H1 (cell line): ENCODE measurements around the gene BAIAP2. TPM values are rescaled to one million over a fixed set of nuclear protein-coding genes. Genes with fewer than 3 reads are reported as not detected.
A peak's percentile ranks its signal among the peaks of the same experiment; 100 is the strongest.

Experiments used
- CTCF ChIA-PET: fragments of 300-600 bp; sonication (Branson Sonifier 250); formaldehyde crosslinking; loops from one replicate; lab custom pipeline; 2021; ENCODE audit not compliant: partially characterized antibody; lab: Charles Lee
- POLR2A ChIA-PET: fragments of 300-600 bp; sonication (Branson Sonifier 250); formaldehyde crosslinking; loops from one replicate; lab custom pipeline; 2021; ENCODE audit warnings: inconsistent platforms; ENCODE audit not compliant: partially characterized antibody; lab: Charles Lee
- DNase-seq, 2 experiments: peaks; one replicate each; pipeline versions ENCODE4 v3.0.0 to v3.0.0-alpha.2; 2010 to 2022; ENCODE audit warnings: low spot score in 2 of 2, low read depth in 1 of 2, mixed read lengths in 1 of 2
- FAIRE-seq: peaks from 2 replicates; lab custom pipeline; 2011; peaks lifted over from hg19 to GRCh38; lab: Jason Lieb, UNC
- H2AFZ ChIP-seq: 2 replicates; pipeline ENCODE4 v1.8.1; 2012; ENCODE audit warnings: low read length, inconsistent platforms
- H2AK5ac ChIP-seq: 2 replicates; pipeline ENCODE4 v1.6.1; 2013; ENCODE audit warnings: low read depth, low read length
- H2BK120ac ChIP-seq: replicated peaks from 2 replicates; pipeline ENCODE3; 2013; ENCODE audit warnings: low read depth, low read length, inconsistent platforms
- H2BK12ac ChIP-seq: 2 replicates; pipeline ENCODE4 v1.6.1; 2013; ENCODE audit warnings: low read depth, low read length
- H2BK15ac ChIP-seq: 2 replicates; pipeline ENCODE4 v1.6.1; 2013; ENCODE audit warnings: low read length
- H2BK20ac ChIP-seq: 2 replicates; pipeline ENCODE4 v1.6.1; 2013; ENCODE audit warnings: low read length
- H2BK5ac ChIP-seq: 2 replicates; pipeline ENCODE4 v1.6.1; 2013; ENCODE audit warnings: low read depth, low read length
- H3K14ac ChIP-seq: 2 replicates; pipeline ENCODE4 v1.6.1; 2013; ENCODE audit warnings: inconsistent platforms; ENCODE audit not compliant: insufficient read length
- H3K18ac ChIP-seq: 2 replicates; pipeline ENCODE4 v1.6.1; 2013; ENCODE audit warnings: low read length; ENCODE audit errors: extremely low read depth
- H3K23ac ChIP-seq: 2 replicates; pipeline ENCODE4 v1.6.1; 2013; ENCODE audit warnings: inconsistent platforms; ENCODE audit not compliant: insufficient read length
- H3K23me2 ChIP-seq: 2 replicates; pipeline ENCODE4 v1.6.1; 2013; ENCODE audit warnings: low read depth, low read length
- H3K27ac ChIP-seq: 2 replicates; pipeline ENCODE4 v1.6.1; 2011; ENCODE audit warnings: low read depth, low read length, inconsistent platforms
- H3K27me3 ChIP-seq, 4 experiments: replicated peaks in 1 of 4; 1 replicate in 1 of 4; 2 replicates in 3 of 4; pipeline versions ENCODE4 v1.6.1 to v1.8.1; 2011 to 2013; ENCODE audit warnings: low read length in 3 of 4, mild to moderate bottlenecking in 3 of 4, inconsistent platforms in 2 of 4, mixed read lengths in 2 of 4, moderate library complexity in 1 of 4; ENCODE audit not compliant: control insufficient read depth in 3 of 4, insufficient read depth in 3 of 4; ENCODE audit errors: extremely low read depth in 1 of 4
- H3K36me3 ChIP-seq, 4 experiments: 2 replicates each; pipeline versions ENCODE4 v1.6.1 to v1.8.1; 2011 to 2013; ENCODE audit warnings: mild to moderate bottlenecking in 4 of 4, low read length in 3 of 4, moderate library complexity in 2 of 4, control low read depth in 1 of 4, inconsistent platforms in 1 of 4; ENCODE audit not compliant: insufficient read depth in 4 of 4, control insufficient read depth in 2 of 4
- H3K4ac ChIP-seq: replicated peaks from 2 replicates; pipeline ENCODE3; 2013; ENCODE audit warnings: low read length, low read depth, mixed read lengths, inconsistent platforms; ENCODE audit not compliant: insufficient read length
- H3K4me1 ChIP-seq, 4 experiments: replicated peaks in 1 of 4; 1 replicate in 1 of 4; 2 replicates in 3 of 4; pipeline versions ENCODE4 v1.6.1 to v1.8.1; 2011 to 2013; ENCODE audit warnings: low read length in 3 of 4, inconsistent platforms in 2 of 4, mixed read lengths in 1 of 4; ENCODE audit not compliant: insufficient read depth in 4 of 4, control insufficient read depth in 3 of 4
- H3K4me2 ChIP-seq, 2 experiments: 2 replicates each; pipeline versions ENCODE4 v1.6.1 to v1.8.1; 2011 to 2013; ENCODE audit warnings: low read depth in 2 of 2, low read length in 2 of 2, control low read depth in 1 of 2, inconsistent platforms in 1 of 2, mild to moderate bottlenecking in 1 of 2; ENCODE audit not compliant: insufficient read depth in 1 of 2
- H3K4me3 ChIP-seq, 4 experiments: fragments of 200-600, 300-600 bp in 1 of 4; sonication (generic), shearing (Covaris generic), sonication (Bioruptor Twin) in 1 of 4; 2 replicates each; pipeline versions ENCODE4 v1.5.1 to v1.8.1; 2011 to 2016; ENCODE audit warnings: low read length in 4 of 4, low read depth in 3 of 4, control low read depth in 2 of 4, inconsistent platforms in 2 of 4, mild to moderate bottlenecking in 2 of 4, mixed read lengths in 1 of 4, moderate library complexity in 1 of 4; ENCODE audit not compliant: insufficient read depth in 2 of 4; ENCODE audit errors: extremely low read depth in 1 of 4
- H3K56ac ChIP-seq: replicated peaks from 2 replicates; pipeline ENCODE3; 2013; ENCODE audit warnings: low read depth, mild to moderate bottlenecking, mixed read lengths, low read length, inconsistent platforms; ENCODE audit not compliant: insufficient read length
- H3K79me1 ChIP-seq: 2 replicates; pipeline ENCODE4 v1.6.1; 2013; ENCODE audit warnings: low read depth, low read length, control low read depth
- H3K79me2 ChIP-seq, 2 experiments: 2 replicates each; pipeline versions ENCODE4 v1.6.1 to v1.8.1; 2012 to 2013; ENCODE audit warnings: low read length in 2 of 2, mild to moderate bottlenecking in 2 of 2, inconsistent platforms in 1 of 2; ENCODE audit not compliant: insufficient read depth in 2 of 2, control insufficient read depth in 1 of 2
- H3K9ac ChIP-seq, 4 experiments: replicated peaks in 1 of 4; 1 replicate in 1 of 4; 2 replicates in 3 of 4; pipeline versions ENCODE4 v1.6.1 to v1.8.1; 2011 to 2013; ENCODE audit warnings: low read depth in 3 of 4, low read length in 3 of 4, control low read depth in 2 of 4, mild to moderate bottlenecking in 2 of 4, moderate library complexity in 2 of 4, inconsistent platforms in 1 of 4; ENCODE audit errors: extremely low read depth in 1 of 4
- H3K9me3 ChIP-seq, 2 experiments: 2 replicates each; pipeline versions ENCODE4 v1.6.1 to v1.8.1; 2012 to 2013; ENCODE audit warnings: mild to moderate bottlenecking in 2 of 2, moderate library complexity in 2 of 2, control low read depth in 1 of 2, inconsistent platforms in 1 of 2, low read depth in 1 of 2, low read length in 1 of 2, mixed read lengths in 1 of 2; ENCODE audit not compliant: insufficient read depth in 2 of 2
- H4K20me1 ChIP-seq, 2 experiments: replicated peaks in 1 of 2; 2 replicates each; pipeline versions ENCODE3 to v1.8.1; 2011 to 2013; ENCODE audit warnings: inconsistent platforms in 2 of 2, low read length in 2 of 2, mild to moderate bottlenecking in 1 of 2; ENCODE audit not compliant: insufficient read depth in 2 of 2, control insufficient read depth in 1 of 2
- H4K5ac ChIP-seq: 2 replicates; pipeline ENCODE4 v1.6.1; 2013; ENCODE audit warnings: low read length, low read depth, mixed read lengths, inconsistent platforms; ENCODE audit not compliant: insufficient read length
- H4K8ac ChIP-seq: 2 replicates; pipeline ENCODE4 v1.8.0; 2013; ENCODE audit warnings: mild to moderate bottlenecking, moderate library complexity, low read length, inconsistent platforms; ENCODE audit not compliant: insufficient read depth; ENCODE audit errors: extremely low read depth
- H4K91ac ChIP-seq: replicated peaks from 2 replicates; pipeline ENCODE3; 2013; ENCODE audit warnings: low read length, mixed read lengths, inconsistent platforms; ENCODE audit not compliant: insufficient read length
- BRCA1 ChIP-seq: IDR thresholded peaks from 2 replicates; pipeline ENCODE4 v1.6.1; 2012; ENCODE audit warnings: low read depth, low read length, improper control_type of control experiment
- EZH2 ChIP-seq: fragments of 200-600 bp; sonication (generic); IDR thresholded peaks from 2 replicates; pipeline ENCODE4 v1.7.1; 2012; ENCODE audit warnings: low read depth, mild to moderate bottlenecking, moderate library complexity, low read length, inconsistent platforms; ENCODE audit not compliant: severe bottlenecking
- KDM4A ChIP-seq: IDR thresholded peaks from one replicate; pipeline ENCODE4 v1.7.1; 2012; ENCODE audit warnings: low read depth, mild to moderate bottlenecking, moderate library complexity, low read length, inconsistent platforms; ENCODE audit not compliant: severe bottlenecking
- PHF8 ChIP-seq: fragments of 200-600 bp; sonication (generic); conservative IDR thresholded peaks from 2 replicates; pipeline ENCODE4 v1.7.1; 2012; ENCODE audit warnings: low read depth, mild to moderate bottlenecking, inconsistent platforms, low read length, moderate library complexity
- TBP ChIP-seq: IDR thresholded peaks from 2 replicates; pipeline ENCODE4 v1.6.1; 2011; ENCODE audit warnings: low read depth, low read length, improper control_type of control experiment
- WGBS, 2 experiments: shearing (Covaris generic) in 1 of 2; methylation state at CpG; one replicate each; pipeline versions ENCODE4 v1.1.6 to v1.1.7; 2013 to 2015; ENCODE audit warnings: low lambda C conversion rate in 2 of 2, mixed read lengths in 2 of 2, inconsistent platforms in 1 of 2, low coverage in 1 of 2, missing lambda C conversion rate in 1 of 2; ENCODE audit not compliant: insufficient replicate concordance in 2 of 2, insufficient coverage in 1 of 2, insufficient read length in 1 of 2; ENCODE audit errors: extremely low coverage in 1 of 2, missing lambda C conversion rate in 1 of 2; 5-methylcytosine and 5-hydroxymethylcytosine counted together
- polyA plus RNA-seq, 7 experiments: library from polyadenylated mRNA; depleted of rRNA in 3 of 7; stranded (reverse) in 5 of 7; unstranded in 2 of 7; fragments of >200 nt in 5 of 7; fragments of 200-250 nt in 2 of 7; gene quantifications; 1 replicate in 5 of 7; 2 replicates in 1 of 7; 4 replicates in 1 of 7; pipeline versions ENCODE4 v1.2.1 to v1.2.3, GENCODE V29; 2011 to 2013; ENCODE audit warnings: missing spikeins in 2 of 7, mixed read lengths in 2 of 7
- total RNA-seq: library from RNA; stranded (reverse); fragmentation: NEBNext Ultra II Directional; extraction: Animal tissue kit (Norgen Biotek cat#: 25700); gene quantifications from 2 replicates; pipeline ENCODE4 v1.2.1, GENCODE V29; 2021

Gene BAIAP2
- total and polyA plus RNA-seq, 2 of the 8 experiments (the other 6 are each of a cell fraction or from before 2014, with no cell fraction given): 10.0 to 22.8 TPM

DNA sequence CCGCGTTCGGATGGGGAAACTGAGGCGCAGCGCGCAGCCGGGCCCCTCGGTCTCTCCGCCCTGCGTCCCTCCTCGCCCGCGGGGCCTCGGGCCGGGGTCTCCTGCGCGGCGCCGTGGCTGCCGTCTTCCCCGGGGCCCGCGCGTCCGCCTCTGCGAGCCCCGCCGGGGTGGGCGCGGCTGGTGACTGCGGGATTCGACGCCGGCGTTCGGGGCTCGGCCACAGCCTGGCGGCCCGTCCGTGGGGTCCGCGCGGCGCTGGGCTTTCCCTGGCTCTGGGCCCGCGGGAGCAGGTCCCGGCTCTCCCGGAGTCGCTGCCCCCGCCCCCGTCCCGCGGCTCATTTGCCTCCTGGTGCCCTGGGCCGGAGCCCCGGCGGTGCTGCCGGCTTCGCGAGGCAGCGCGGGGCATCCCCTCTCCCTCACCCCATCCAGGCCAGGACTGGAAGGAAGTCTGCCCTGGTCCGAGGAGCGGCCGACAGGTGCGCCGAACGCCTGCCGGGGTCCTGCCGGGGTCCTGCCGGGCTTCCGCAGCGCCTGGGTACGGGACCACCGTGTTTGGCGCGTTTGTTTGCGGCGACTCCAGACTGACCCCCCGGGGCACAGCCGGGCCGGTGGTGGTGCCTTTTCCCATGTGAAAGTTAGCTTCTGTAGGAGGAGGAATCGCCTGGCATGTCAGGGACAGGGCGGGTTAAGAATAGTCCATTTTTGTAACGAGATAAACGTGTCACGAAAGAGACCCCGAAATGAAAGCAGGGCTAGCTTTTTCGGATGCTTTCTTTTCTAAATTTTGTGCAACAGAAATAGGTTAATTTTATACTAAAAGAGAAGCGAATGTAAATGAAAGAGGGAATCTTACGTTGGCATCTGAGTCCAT, 42.6 kb upstream of the BAIAP2 start:
- no peak for DNase-seq
- H4K8ac ChIP-seq: 0 out of 2 replicates have a peak overlapping the region, but pooled peaks have one; percentile 51
- peak overlapping the region; percentile 77 to 81 for H3K4me2 ChIP-seq
- no peak overlapping the region for H3K14ac ChIP-seq
- H2AFZ ChIP-seq: no peak overlapping the region; the same call in 1 of the 2 replicates
- ChIA-PET CTCF (interaction anchor here (1.0 to 1.2 kb wide), 5 partner anchors 27 to 110 kb away, joined by 3 read pairs; no protein-coding TSS in a partner anchor), POLR2A (interaction anchor here (0.7 to 2.1 kb wide), 5 partner anchors 10 to 1152 kb away, joined by 3 to 10 read pairs (median 3); no protein-coding TSS in a partner anchor)
- no peak overlapping the region for H3K23ac ChIP-seq
- peaks cover 0 to 5% (median 3%) of the 10 kb centered on the region in 4 experiments; a peak in 5 of 7 replicates for H3K4me1 ChIP-seq
- no peak overlapping the region for H4K91ac ChIP-seq
- no peak overlapping the region for H2BK120ac ChIP-seq
- no peak overlapping the region for H3K18ac ChIP-seq
- peak overlapping the region in 2 of 4 experiments; percentile 32 to 88; a peak in 4 of 7 replicates for H3K9ac ChIP-seq
- no peak overlapping the region for H4K5ac ChIP-seq
- H2BK20ac ChIP-seq: no peak overlapping the region
- no peak overlapping the region for H2BK15ac ChIP-seq
- no peak for FAIRE-seq
- peaks cover 4% of the 10 kb centered on the region; the same call in 1 of the 2 replicates for H3K79me1 ChIP-seq
- no peak overlapping the region for H3K4ac ChIP-seq
- no peak overlapping the region for H3K56ac ChIP-seq
- TF ChIP-seq EZH2 (peak; percentile 12), KDM4A (peak; percentile 92), TBP (0 out of 2 replicates have a peak, but pooled peaks have one; percentile 19), PHF8 (0 out of 2 replicates have a peak, but pooled peaks have one; percentile 30), BRCA1 (no peak)
- no peak overlapping the region for H2BK5ac ChIP-seq
- no peaks in the 10 kb centered on the region; a peak in 1 of 8 replicates for H3K36me3 ChIP-seq
- H3K27me3 ChIP-seq: peaks cover 0 to 7% (median 3%) of the 10 kb centered on the region in 4 experiments; a peak in 5 of 7 replicates
- H3K27ac ChIP-seq: no peak overlapping the region
- H2AK5ac ChIP-seq: no peak overlapping the region
- 13% methylated on average over 48 of the region's 90 CpGs; no CpG with 5 or more reads in 1 of the 2 experiments for WGBS, 2 experiments
- H3K9me3 ChIP-seq: no peaks in the 10 kb centered on the region
- H4K20me1 ChIP-seq: peaks cover 0 to 12% of the 10 kb centered on the region in 2 experiments
- peak overlapping the region; percentile 49 to 93 (median 70) for H3K4me3 ChIP-seq
- H3K23me2 ChIP-seq: peaks cover 5% of the 10 kb centered on the region; the same call in 1 of the 2 replicates
- no peak overlapping the region for H2BK12ac ChIP-seq
- no peaks in the 10 kb centered on the region; a peak in 1 of 4 replicates for H3K79me2 ChIP-seq
